ENCODE results near the gene DDX21. TPM values are rescaled to one million over a fixed set of nuclear protein-coding genes. Genes with fewer than 3 reads are reported as not detected.

Gene DDX21
- total and polyA plus RNA-seq, 2 of the 13 experiments (the other 11 are each of a cell fraction or from before 2014, with no cell fraction given): 52.5 to 147 TPM

DNA sequence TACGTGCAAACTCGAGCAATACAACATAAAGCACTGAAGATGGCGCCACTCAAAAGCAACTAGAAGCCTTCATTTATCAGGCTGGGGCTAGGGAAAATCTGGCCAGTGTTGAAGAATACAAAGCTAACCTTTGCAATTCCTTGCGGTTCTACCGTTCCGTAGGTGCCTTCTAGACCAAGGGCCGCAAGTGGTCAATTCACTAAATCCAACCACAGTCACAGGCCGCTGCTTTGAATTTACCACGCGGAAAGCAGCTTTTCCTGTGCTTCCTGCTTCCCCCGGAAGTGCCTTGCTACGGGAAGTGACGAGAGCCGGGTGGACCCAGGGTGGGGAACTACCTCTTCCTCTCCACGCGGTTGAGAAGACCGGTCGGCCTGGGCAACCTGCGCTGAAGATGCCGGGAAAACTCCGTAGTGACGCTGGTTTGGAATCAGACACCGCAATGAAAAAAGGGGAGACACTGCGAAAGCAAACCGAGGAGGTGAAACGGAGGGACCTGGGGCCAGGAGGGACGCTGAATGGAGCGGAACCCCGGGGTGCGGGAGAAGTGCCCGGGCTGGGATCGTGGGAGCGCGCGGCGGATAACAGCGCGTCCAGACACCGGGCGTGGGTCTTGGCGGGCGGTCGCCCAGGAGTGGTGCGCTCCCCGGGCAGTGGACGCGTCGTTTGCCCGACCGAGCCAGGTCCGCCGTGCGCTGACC is at the start of gene DDX21 (continued):
- TF ChIP-seq KDM4B (CRISPR knock-in tag; IDR thresholded peaks at IDR 0.05) (peak; percentile 77; the same call in 1 of the 2 replicates), GABPB1 (CRISPR knock-in tag; IDR thresholded peaks at IDR 0.05) (peak; percentile 97), MATR3 (CRISPR knock-in tag; IDR thresholded peaks at IDR 0.05) (no peak), ZNF367 (CRISPR knock-in tag; IDR thresholded peaks at IDR 0.05; ENCODE audit: borderline replicate concordance) (peak; percentile 37; the same call in 1 of the 2 replicates), SP2 (CRISPR knock-in tag; IDR thresholded peaks at IDR 0.05) (peak; percentile 69; the same call in 1 of the 2 replicates), ZNF44 (CRISPR knock-in tag; IDR thresholded peaks at IDR 0.05) (no peak), ZFY (CRISPR knock-in tag; IDR thresholded peaks at IDR 0.05) (peak; percentile 89), GRHL1 (CRISPR knock-in tag; conservative IDR thresholded peaks at IDR 0.05) (no peak), ZNF546 (CRISPR knock-in tag; conservative IDR thresholded peaks at IDR 0.05) (0 out of 2 replicates have a peak, but pooled peaks have one; percentile 53), SRSF1 (optimal IDR thresholded peaks at IDR 0.05; ENCODE audit: low read depth, low read length) (no peak), ZNF30 (CRISPR knock-in tag; IDR thresholded peaks at IDR 0.05) (no peak), ZNF572 (CRISPR knock-in tag; IDR thresholded peaks at IDR 0.05) (no peak; the same call in 1 of the 2 replicates), ZKSCAN5 (CRISPR knock-in tag; IDR thresholded peaks at IDR 0.05) (no peak), IRX3 (CRISPR knock-in tag; IDR thresholded peaks at IDR 0.05; ENCODE audit: borderline replicate concordance, low read depth) (peak; percentile 33; the same call in 1 of the 2 replicates), THYN1 (CRISPR knock-in tag; IDR thresholded peaks at IDR 0.05; ENCODE audit: borderline replicate concordance, low read depth) (no peak), ZNF33A (CRISPR knock-in tag; IDR thresholded peaks at IDR 0.05; ENCODE audit: borderline replicate concordance) (0 out of 2 replicates have a peak, but pooled peaks have one; percentile 46), YY1 (IDR thresholded peaks at IDR 0.05; ENCODE audit: insufficient read depth, insufficient replicate concordance, low read depth, low read length) (peak; percentile 75), KMT2B (CRISPR knock-in tag; IDR thresholded peaks at IDR 0.05) (peak; percentile 86), ZMYM4 (CRISPR knock-in tag; IDR thresholded peaks at IDR 0.05) (peak; percentile 55; the same call in 1 of the 2 replicates), XBP1 (CRISPR knock-in tag; IDR thresholded peaks at IDR 0.05) (no peak), ZNF224 (CRISPR knock-in tag; IDR thresholded peaks at IDR 0.05) (peak; percentile 48)
- TF ChIP-seq, protein P1, sequence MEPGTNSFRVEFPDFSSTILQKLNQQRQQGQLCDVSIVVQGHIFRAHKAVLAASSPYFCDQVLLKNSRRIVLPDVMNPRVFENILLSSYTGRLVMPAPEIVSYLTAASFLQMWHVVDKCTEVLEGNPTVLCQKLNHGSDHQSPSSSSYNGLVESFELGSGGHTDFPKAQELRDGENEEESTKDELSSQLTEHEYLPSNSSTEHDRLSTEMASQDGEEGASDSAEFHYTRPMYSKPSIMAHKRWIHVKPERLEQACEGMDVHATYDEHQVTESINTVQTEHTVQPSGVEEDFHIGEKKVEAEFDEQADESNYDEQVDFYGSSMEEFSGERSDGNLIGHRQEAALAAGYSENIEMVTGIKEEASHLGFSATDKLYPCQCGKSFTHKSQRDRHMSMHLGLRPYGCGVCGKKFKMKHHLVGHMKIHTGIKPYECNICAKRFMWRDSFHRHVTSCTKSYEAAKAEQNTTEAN (CRISPR knock-in tag; conservative IDR thresholded peaks at IDR 0.05): no peak
- TF ChIP-seq, protein P2, sequence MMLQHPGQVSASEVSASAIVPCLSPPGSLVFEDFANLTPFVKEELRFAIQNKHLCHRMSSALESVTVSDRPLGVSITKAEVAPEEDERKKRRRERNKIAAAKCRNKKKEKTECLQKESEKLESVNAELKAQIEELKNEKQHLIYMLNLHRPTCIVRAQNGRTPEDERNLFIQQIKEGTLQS (CRISPR knock-in tag; IDR thresholded peaks at IDR 0.05): no peak
- TF ChIP-seq, protein P3, sequence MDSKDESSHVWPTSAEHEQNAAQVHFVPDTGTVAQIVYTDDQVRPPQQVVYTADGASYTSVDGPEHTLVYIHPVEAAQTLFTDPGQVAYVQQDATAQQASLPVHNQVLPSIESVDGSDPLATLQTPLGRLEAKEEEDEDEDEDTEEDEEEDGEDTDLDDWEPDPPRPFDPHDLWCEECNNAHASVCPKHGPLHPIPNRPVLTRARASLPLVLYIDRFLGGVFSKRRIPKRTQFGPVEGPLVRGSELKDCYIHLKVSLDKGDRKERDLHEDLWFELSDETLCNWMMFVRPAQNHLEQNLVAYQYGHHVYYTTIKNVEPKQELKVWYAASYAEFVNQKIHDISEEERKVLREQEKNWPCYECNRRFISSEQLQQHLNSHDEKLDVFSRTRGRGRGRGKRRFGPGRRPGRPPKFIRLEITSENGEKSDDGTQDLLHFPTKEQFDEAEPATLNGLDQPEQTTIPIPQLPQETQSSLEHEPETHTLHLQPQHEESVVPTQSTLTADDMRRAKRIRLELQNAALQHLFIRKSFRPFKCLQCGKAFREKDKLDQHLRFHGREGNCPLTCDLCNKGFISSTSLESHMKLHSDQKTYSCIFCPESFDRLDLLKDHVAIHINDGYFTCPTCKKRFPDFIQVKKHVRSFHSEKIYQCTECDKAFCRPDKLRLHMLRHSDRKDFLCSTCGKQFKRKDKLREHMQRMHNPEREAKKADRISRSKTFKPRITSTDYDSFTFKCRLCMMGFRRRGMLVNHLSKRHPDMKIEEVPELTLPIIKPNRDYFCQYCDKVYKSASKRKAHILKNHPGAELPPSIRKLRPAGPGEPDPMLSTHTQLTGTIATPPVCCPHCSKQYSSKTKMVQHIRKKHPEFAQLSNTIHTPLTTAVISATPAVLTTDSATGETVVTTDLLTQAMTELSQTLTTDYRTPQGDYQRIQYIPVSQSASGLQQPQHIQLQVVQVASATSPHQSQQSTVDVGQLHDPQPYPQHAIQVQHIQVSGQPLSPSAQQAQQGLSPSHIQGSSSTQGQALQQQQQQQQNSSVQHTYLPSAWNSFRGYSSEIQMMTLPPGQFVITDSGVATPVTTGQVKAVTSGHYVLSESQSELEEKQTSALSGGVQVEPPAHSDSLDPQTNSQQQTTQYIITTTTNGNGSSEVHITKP (CRISPR knock-in tag; IDR thresholded peaks at IDR 0.05; ENCODE audit: low read depth): 0 out of 2 replicates have a peak, but pooled peaks have one; percentile 30

Measured in HepG2 (cell line).